Hepatocyte (in vitro differentiated cells): ENCODE results near the gene SLC5A4. TPM values are rescaled to one million over a fixed set of nuclear protein-coding genes. Genes with fewer than 3 reads are reported as not detected.

Experiments used
- DNase-seq: peaks from one replicate; pipeline ENCODE4 v3.0.0-alpha.2; 2016; ENCODE audit warnings: low spot score
- H2AFZ ChIP-seq: fragments of 200-600 bp; sonication (generic); 2 replicates; pipeline ENCODE4 v1.6.0; 2016; ENCODE audit warnings: antibody characterized with exemption, mild to moderate bottlenecking
- H3K27ac ChIP-seq: fragments of 200-600 bp; sonication (generic); 2 replicates; pipeline ENCODE4 v1.5.1; 2016; ENCODE audit warnings: mild to moderate bottlenecking
- H3K27me3 ChIP-seq: fragments of 200-600 bp; sonication (generic); 2 replicates; pipeline ENCODE4 v1.6.1; 2016
- H3K36me3 ChIP-seq: fragments of 200-600 bp; sonication (generic); replicated peaks from 2 replicates; pipeline ENCODE4 v1.5.1; 2016; ENCODE audit warnings: low read depth; ENCODE audit not compliant: insufficient read depth
- H3K4me1 ChIP-seq: fragments of 200-600 bp; sonication (generic); 2 replicates; pipeline ENCODE4 v1.5.1; 2016; ENCODE audit warnings: mild to moderate bottlenecking, moderate library complexity; ENCODE audit not compliant: insufficient read depth
- H3K4me2 ChIP-seq: fragments of 200-600 bp; sonication (generic); 2 replicates; pipeline ENCODE4 v1.6.0; 2016
- H3K4me3 ChIP-seq: fragments of 200-600 bp; sonication (generic); 2 replicates; pipeline ENCODE4 v1.5.1; 2016; ENCODE audit warnings: mild to moderate bottlenecking
- H3K79me2 ChIP-seq: fragments of 200-600 bp; sonication (generic); 2 replicates; pipeline ENCODE4 v1.6.0; 2017; ENCODE audit warnings: mild to moderate bottlenecking
- H3K9me2 ChIP-seq: fragments of 200-600 bp; sonication (generic); replicated peaks from 2 replicates; pipeline ENCODE4 v1.6.0; 2017; ENCODE audit warnings: mild to moderate bottlenecking; ENCODE audit not compliant: insufficient read depth
- H3K9me3 ChIP-seq: fragments of 200-600 bp; sonication (generic); 2 replicates; pipeline ENCODE4 v1.5.1; 2016; ENCODE audit warnings: low read depth, mild to moderate bottlenecking
- H4K20me1 ChIP-seq: fragments of 200-600 bp; sonication (generic); 2 replicates; pipeline ENCODE4 v1.6.0; 2016; ENCODE audit warnings: mild to moderate bottlenecking; ENCODE audit not compliant: insufficient read depth, poor library complexity, severe bottlenecking
- EZH2 ChIP-seq: fragments of 200-600 bp; sonication (generic); IDR thresholded peaks from 2 replicates; pipeline ENCODE4 v1.6.1; 2016; ENCODE audit warnings: antibody characterized with exemption, mild to moderate bottlenecking, borderline replicate concordance
- EZH2phosphoT487 ChIP-seq: fragments of 200-600 bp; sonication (generic); IDR thresholded peaks from one replicate; pipeline ENCODE4 v1.6.1; 2018; ENCODE audit warnings: antibody characterized with exemption, mild to moderate bottlenecking, low read depth, moderate library complexity; ENCODE audit not compliant: unreplicated experiment, severe bottlenecking
- WGBS: methylation state at CpG from one replicate; pipeline ENCODE4 v1.1.6; 2016; ENCODE audit warnings: low lambda C conversion rate; ENCODE audit errors: missing lambda C conversion rate; 5-methylcytosine and 5-hydroxymethylcytosine counted together
- polyA plus RNA-seq: library from polyadenylated mRNA; unstranded; fragments of >200 nt; fragmentation: Nextera tagmentation; extraction: Ambion mirVana; gene quantifications from 2 replicates; pipeline ENCODE4 v1.2.1, GENCODE V29; 2016
- small RNA-seq: library from RNA; depleted of rRNA; stranded (forward); fragments of <200 nt; gene quantifications from one replicate; pipeline ENCODE3, GENCODE V24; 2014
- total RNA-seq: library from RNA; depleted of rRNA; stranded (reverse); fragments of >200 nt; gene quantifications from 2 replicates; pipeline ENCODE4 v1.2.3, GENCODE V29; 2014
- TF ChIP-seq, protein P1 (sequence below): fragments of 200-600 bp; sonication (generic); IDR thresholded peaks from 2 replicates; pipeline ENCODE4 v1.5.1; 2016; ENCODE audit warnings: antibody characterized with exemption, mild to moderate bottlenecking; ENCODE audit not compliant: poor library complexity

SLC5A4 gene
- total and polyA plus RNA-seq, 2 experiments from 2014 or later, result 0.47 TPM; not detected in 1

DNA sequence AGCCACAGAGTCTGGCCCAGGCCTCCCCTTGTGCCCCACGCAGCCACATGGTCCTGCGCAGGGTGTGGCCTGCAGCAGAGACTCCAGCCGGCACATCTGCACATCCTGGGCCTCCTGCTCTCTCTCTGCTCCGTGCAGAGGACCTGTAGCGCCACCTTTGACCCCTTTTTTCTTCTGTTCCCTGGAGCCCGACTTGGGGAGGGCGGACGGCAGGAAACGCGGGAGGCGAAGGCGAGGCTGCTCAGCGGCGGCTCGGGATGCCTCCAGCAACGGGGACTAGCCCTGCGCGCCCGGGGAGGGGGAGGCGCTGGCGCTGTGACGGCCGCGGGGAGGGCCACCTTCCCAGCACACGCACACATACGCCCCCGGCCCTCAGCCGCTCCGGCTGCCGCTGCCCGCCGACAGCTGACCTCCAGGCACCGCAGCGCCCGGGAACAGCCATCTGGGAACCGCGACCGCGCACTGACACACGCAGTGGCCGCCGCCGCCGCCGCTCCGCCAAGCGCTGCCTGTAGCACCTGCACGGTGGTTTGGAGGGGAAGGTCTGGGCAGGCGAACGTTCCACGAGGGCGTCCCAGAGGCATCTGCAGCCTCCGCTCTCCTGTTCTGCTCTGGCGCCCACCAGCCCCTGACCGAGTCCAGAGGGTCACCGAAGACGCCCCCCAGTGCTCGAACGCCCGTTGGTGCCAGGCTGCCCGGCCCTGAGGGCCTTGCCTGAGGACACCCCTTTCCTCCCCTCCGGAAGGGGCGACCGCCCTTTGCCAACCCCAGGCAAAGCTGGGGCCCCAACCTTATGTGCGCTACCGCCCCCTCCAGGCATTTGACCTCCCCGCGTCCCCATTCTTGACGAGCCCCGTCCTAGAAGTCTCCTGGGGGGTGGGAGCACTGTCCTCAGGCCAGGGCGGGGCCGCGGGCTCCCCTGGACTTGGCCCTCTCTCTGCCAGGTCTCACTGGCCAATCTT, 79.2 kb downstream of the SLC5A4 start:
- peak overlapping the region; percentile 76 for H3K4me2 ChIP-seq
- H3K27me3 ChIP-seq, result peaks cover 59% of the 10 kb centered on the region
- no peaks in the 10 kb centered on the region for H3K79me2 ChIP-seq
- H3K27ac ChIP-seq, result no peak overlapping the region
- no peak overlapping the region for H3K4me3 ChIP-seq
- TF ChIP-seq EZH2 (no peak), EZH2phosphoT487 (no peak)
- TF ChIP-seq, protein P1, sequence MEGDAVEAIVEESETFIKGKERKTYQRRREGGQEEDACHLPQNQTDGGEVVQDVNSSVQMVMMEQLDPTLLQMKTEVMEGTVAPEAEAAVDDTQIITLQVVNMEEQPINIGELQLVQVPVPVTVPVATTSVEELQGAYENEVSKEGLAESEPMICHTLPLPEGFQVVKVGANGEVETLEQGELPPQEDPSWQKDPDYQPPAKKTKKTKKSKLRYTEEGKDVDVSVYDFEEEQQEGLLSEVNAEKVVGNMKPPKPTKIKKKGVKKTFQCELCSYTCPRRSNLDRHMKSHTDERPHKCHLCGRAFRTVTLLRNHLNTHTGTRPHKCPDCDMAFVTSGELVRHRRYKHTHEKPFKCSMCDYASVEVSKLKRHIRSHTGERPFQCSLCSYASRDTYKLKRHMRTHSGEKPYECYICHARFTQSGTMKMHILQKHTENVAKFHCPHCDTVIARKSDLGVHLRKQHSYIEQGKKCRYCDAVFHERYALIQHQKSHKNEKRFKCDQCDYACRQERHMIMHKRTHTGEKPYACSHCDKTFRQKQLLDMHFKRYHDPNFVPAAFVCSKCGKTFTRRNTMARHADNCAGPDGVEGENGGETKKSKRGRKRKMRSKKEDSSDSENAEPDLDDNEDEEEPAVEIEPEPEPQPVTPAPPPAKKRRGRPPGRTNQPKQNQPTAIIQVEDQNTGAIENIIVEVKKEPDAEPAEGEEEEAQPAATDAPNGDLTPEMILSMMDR, result no peak
- H4K20me1 ChIP-seq, result no peaks in the 10 kb centered on the region
- H3K36me3 ChIP-seq, result no peaks in the 10 kb centered on the region
- no peaks in the 10 kb centered on the region for H3K9me2 ChIP-seq
- H3K9me3 ChIP-seq, result no peaks in the 10 kb centered on the region
- H2AFZ ChIP-seq, result no peak overlapping the region
- 10% methylated on average over 65 of the region's 73 CpGs for WGBS
- H3K4me1 ChIP-seq, result no peaks in the 10 kb centered on the region
- no peak for DNase-seq

DNA sequence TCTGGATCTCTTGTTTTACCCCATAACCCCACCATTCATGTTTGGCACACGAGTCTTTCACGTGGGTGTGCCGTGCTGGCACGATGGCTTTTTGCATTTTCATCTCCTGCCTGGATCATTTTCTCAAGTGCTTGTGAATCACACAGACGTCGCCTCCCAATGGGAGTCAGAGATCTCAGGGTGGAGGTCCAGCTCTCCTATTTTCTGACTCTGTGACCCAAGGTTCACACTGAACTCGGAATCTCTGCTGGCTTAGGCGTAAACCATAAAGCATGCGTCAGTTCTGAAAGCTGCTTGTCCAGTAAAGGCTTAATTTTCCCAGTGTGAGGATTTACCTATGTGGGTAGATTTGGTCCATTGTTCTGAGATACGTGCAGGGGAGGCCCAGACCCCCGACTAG, 80.0 kb downstream of the SLC5A4 start:
- Histone ChIP-seq H3K4me2 (no peak overlapping the region), H3K4me1 (no peaks in the 10 kb centered on the region), H3K9me2 (no peaks in the 10 kb centered on the region), H2AFZ (no peak overlapping the region), H3K4me3 (no peak overlapping the region), H3K27ac (no peak overlapping the region), H3K36me3 (no peaks in the 10 kb centered on the region), H3K79me2 (no peaks in the 10 kb centered on the region), H3K9me3 (no peaks in the 10 kb centered on the region), H3K27me3 (peaks cover 52% of the 10 kb centered on the region), H4K20me1 (no peaks in the 10 kb centered on the region)
- WGBS, result 90% methylated on average over 11 of the region's 11 CpGs
- TF ChIP-seq EZH2phosphoT487 (no peak), EZH2 (no peak)
- TF ChIP-seq, protein P1, result no peak
- no peak for DNase-seq

Small RNAs within 50 kb of the gene (small RNA-seq; reads per million reads assigned to genes)
- gene RF02171, result not detected

Other genes starting within 250 kb of the SLC5A4 start
- gene SLC5A1, start 212.1 kb downstream of the SLC5A4 start, total RNA-seq, result 7.3 and 7.4 TPM in 2 replicates
- 3.0 and 4.4 TPM in 2 replicates for gene SLC5A1, start 212.1 kb downstream of the SLC5A4 start, polyA plus RNA-seq
- not detected in 2 replicates for gene C22orf42, start 96.0 kb downstream of the SLC5A4 start, total RNA-seq
- gene C22orf42, start 96.0 kb downstream of the SLC5A4 start, polyA plus RNA-seq, result not detected in 2 replicates
- gene RFPL2, start 50.3 kb downstream of the SLC5A4 start, total RNA-seq, result 0.48 and 0.97 TPM in 2 replicates
- gene RFPL2, start 50.3 kb downstream of the SLC5A4 start, polyA plus RNA-seq, result 0.62 TPM in 1 of 2 replicates, not detected in the other
- gene RFPL3, start 102.5 kb upstream of the SLC5A4 start, total RNA-seq, result not detected in 2 replicates
- gene RFPL3, start 102.5 kb upstream of the SLC5A4 start, polyA plus RNA-seq, result not detected in 2 replicates
- gene RTCB, start 156.9 kb upstream of the SLC5A4 start, total RNA-seq, result 95.6 and 104 TPM in 2 replicates
- 80.3 and 83.6 TPM in 2 replicates for gene RTCB, start 156.9 kb upstream of the SLC5A4 start, polyA plus RNA-seq
- not detected in 2 replicates for gene BPIFC, start 209.1 kb upstream of the SLC5A4 start, total RNA-seq
- not detected in 2 replicates for gene BPIFC, start 209.1 kb upstream of the SLC5A4 start, polyA plus RNA-seq
- gene FBXO7, start 219.5 kb upstream of the SLC5A4 start, total RNA-seq, result 82.7 and 91.3 TPM in 2 replicates
- gene FBXO7, start 219.5 kb upstream of the SLC5A4 start, polyA plus RNA-seq, result 92.5 and 94.2 TPM in 2 replicates